Omental fat pad (tissue), 4 donors: ENCODE results near the gene A3GALT2. TPM values are rescaled to one million over a fixed set of nuclear protein-coding genes. Genes with fewer than 3 reads are reported as not detected.

Source experiments
- ATAC-seq: fragments of 150-250 bp; one replicate; pipeline ENCODE4 v1.9.1; 2016; ENCODE audit warnings: mild to moderate bottlenecking, moderate library complexity; ENCODE audit not compliant: low FRiP score
- DNase-seq: peaks from one replicate; pipeline ENCODE4 v3.0.0-alpha.2; 2019; ENCODE audit warnings: low spot score
- total RNA-seq, 4 donors: library from RNA; depleted of rRNA; stranded (reverse); fragments of >200 nt; gene quantifications; one replicate each; pipeline ENCODE4 v1.1.0, GENCODE V29; 2016
- TF ChIP-seq, protein P1 (sequence below), 3 donors: fragments of 450-650 bp; IDR thresholded peaks; one replicate each; pipeline ENCODE4 v1.5.1; 2016 to 2017; ENCODE audit warnings: antibody characterized with exemption in 3 of 3, mild to moderate bottlenecking in 3 of 3, moderate library complexity in 2 of 3

A3GALT2 gene
- total RNA-seq, 4 donors from 2014 or later: not detected

DNA sequence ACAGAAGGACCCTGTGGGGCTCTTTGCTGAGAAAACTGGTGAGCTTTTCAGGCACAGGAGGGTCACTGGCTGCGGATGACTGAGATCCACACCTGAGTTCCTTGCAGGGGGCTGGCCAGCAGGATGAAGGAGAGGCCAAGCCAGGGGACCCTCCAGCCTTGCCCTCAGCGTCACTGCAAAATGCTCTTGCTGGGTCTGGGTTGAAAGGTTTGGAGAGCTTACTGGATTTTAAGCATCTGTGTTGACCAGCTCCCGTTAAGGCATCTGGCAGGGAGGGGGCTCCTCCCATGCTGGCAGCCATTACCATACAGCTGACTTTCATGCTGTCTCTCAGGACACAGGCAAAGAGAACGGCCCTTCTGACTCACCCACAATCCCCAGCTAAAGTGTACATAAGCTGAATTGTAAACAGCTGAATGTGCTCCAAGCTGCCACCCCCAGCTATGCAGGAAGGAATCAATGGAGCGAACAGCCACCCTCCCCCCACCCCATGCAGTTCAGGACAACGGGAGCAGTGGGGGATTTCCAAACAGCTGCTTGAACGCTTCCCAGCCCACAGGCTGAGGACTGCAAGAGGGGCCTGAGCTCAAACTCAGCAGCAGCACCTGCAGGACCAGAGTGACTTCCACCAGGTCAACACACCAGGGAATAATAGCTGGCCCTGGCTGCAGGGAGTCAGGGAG, 21.3 kb upstream of the A3GALT2 start:
- ATAC-seq (peak; percentile 12), DNase-seq (peak; percentile 41)
- TF ChIP-seq, protein P1, sequence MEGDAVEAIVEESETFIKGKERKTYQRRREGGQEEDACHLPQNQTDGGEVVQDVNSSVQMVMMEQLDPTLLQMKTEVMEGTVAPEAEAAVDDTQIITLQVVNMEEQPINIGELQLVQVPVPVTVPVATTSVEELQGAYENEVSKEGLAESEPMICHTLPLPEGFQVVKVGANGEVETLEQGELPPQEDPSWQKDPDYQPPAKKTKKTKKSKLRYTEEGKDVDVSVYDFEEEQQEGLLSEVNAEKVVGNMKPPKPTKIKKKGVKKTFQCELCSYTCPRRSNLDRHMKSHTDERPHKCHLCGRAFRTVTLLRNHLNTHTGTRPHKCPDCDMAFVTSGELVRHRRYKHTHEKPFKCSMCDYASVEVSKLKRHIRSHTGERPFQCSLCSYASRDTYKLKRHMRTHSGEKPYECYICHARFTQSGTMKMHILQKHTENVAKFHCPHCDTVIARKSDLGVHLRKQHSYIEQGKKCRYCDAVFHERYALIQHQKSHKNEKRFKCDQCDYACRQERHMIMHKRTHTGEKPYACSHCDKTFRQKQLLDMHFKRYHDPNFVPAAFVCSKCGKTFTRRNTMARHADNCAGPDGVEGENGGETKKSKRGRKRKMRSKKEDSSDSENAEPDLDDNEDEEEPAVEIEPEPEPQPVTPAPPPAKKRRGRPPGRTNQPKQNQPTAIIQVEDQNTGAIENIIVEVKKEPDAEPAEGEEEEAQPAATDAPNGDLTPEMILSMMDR (IDR thresholded peaks at IDR 0.05): no peak

- TF ChIP-seq, protein P1 (IDR thresholded peaks at IDR 0.05): no peak
- DNase-seq (no peak), ATAC-seq (no peak)
Measured at GRCh38 chr1:33341190-33341589, 20.3 kb upstream of the A3GALT2 start.

- ATAC-seq: no peak
- no peak for DNase-seq
Measured at GRCh38 chr1:33339413-33339812, 18.5 kb upstream of the A3GALT2 start.

GRCh38 chr1:33338440-33339211, 17.7 kb upstream of the A3GALT2 start:
- ATAC-seq (peak; percentile 87), DNase-seq (no peak)
- TF ChIP-seq, protein P1 (IDR thresholded peaks at IDR 0.05): no peak

More at GRCh38 chr1:33339413-33339812, 18.5 kb upstream of the A3GALT2 start:
- TF ChIP-seq, protein P1 (IDR thresholded peaks at IDR 0.05): peak in 1 of 3 donors; percentile 8

- TF ChIP-seq, protein P1 (IDR thresholded peaks at IDR 0.05): no peak
- ATAC-seq (no peak), DNase-seq (no peak)
Measured at GRCh38 chr1:33338048-33338439, 17.1 kb upstream of the A3GALT2 start.

- no peak for DNase-seq
- TF ChIP-seq, protein P1 (IDR thresholded peaks at IDR 0.05): no peak
- ATAC-seq: no peak
Measured at GRCh38 chr1:33337441-33337840, 16.5 kb upstream of the A3GALT2 start.
